Endodermal cell (in vitro differentiated cells): ENCODE results near the gene IGFBP2. TPM values are rescaled to one million over a fixed set of nuclear protein-coding genes. Genes with fewer than 3 reads are reported as not detected.

ENCODE experiments used
- DNase-seq: peaks from one replicate; pipeline ENCODE4 v3.0.0-alpha.2; 2017
- H3K27ac ChIP-seq: 2 replicates; pipeline ENCODE4 v1.5.1; 2013; ENCODE audit warnings: mild to moderate bottlenecking, low read depth, low read length, moderate library complexity
- H3K27me3 ChIP-seq: 2 replicates; pipeline ENCODE4 v1.6.1; 2013; ENCODE audit warnings: mild to moderate bottlenecking, low read length, moderate library complexity; ENCODE audit not compliant: insufficient read depth, control insufficient read depth, poor library complexity, severe bottlenecking
- H3K36me3 ChIP-seq: 2 replicates; pipeline ENCODE4 v1.7.0; 2013; ENCODE audit warnings: mild to moderate bottlenecking, low read length, moderate library complexity; ENCODE audit not compliant: control insufficient read depth, insufficient read depth
- H3K4me1 ChIP-seq: one replicate; pipeline ENCODE4 v1.7.0; 2013; ENCODE audit warnings: low read length; ENCODE audit not compliant: control insufficient read depth, insufficient read depth
- H3K4me3 ChIP-seq: 2 replicates; pipeline ENCODE4 v1.5.1; 2013; ENCODE audit warnings: mild to moderate bottlenecking, low read length, moderate library complexity
- H3K9ac ChIP-seq: 2 replicates; pipeline ENCODE4 v1.6.1; 2013; ENCODE audit warnings: mild to moderate bottlenecking, low read length, moderate library complexity; ENCODE audit not compliant: poor library complexity, severe bottlenecking; ENCODE audit errors: extremely low read depth
- H3K9me3 ChIP-seq: 2 replicates; pipeline ENCODE4 v1.6.1; 2013; ENCODE audit warnings: mild to moderate bottlenecking, low read length, moderate library complexity; ENCODE audit not compliant: control insufficient read depth
- H3K27ac Mint-ChIP-seq: 2 replicates; pipeline ENCODE4 v1.8.0; 2020; ENCODE audit warnings: mixed read lengths
- H3K27me3 Mint-ChIP-seq: 2 replicates; pipeline ENCODE4 v1.8.0; 2021; ENCODE audit warnings: mild to moderate bottlenecking, mixed read lengths; ENCODE audit not compliant: insufficient read depth
- H3K36me3 Mint-ChIP-seq: 2 replicates; pipeline ENCODE4 v1.8.0; 2020; ENCODE audit warnings: low read depth, mixed read lengths
- H3K4me1 Mint-ChIP-seq: 2 replicates; pipeline ENCODE4 v1.8.0; 2020; ENCODE audit warnings: mixed read lengths
- H3K4me3 Mint-ChIP-seq: 2 replicates; pipeline ENCODE4 v1.8.0; 2020; ENCODE audit warnings: mild to moderate bottlenecking, moderate library complexity, mixed read lengths
- H3K9me3 Mint-ChIP-seq: 2 replicates; pipeline ENCODE4 v1.8.0; 2020; ENCODE audit warnings: mild to moderate bottlenecking, mixed read lengths
- CTCF ChIP-seq: fragments of 200-600 bp; sonication (generic); conservative IDR thresholded peaks from 2 replicates; pipeline ENCODE4 v1.5.0; 2021; ENCODE audit warnings: antibody characterized with exemption, mild to moderate bottlenecking
- WGBS, 2 experiments: methylation state at CpG; one replicate each; pipeline versions ENCODE4 v1.1.5 to v1.1.7; 2013; ENCODE audit warnings: missing lambda C conversion rate in 2 of 2, mixed read lengths in 1 of 2; ENCODE audit not compliant: insufficient coverage in 1 of 2, insufficient read length in 1 of 2; 5-methylcytosine and 5-hydroxymethylcytosine counted together
- total RNA-seq, 2 donors: library from RNA; stranded (reverse); fragmentation: NEBNext Ultra II Directional in 1 of 2; extraction: Animal tissue kit (Norgen Biotek cat#: 25700) in 1 of 2; gene quantifications; 2 replicates in 1 of 2; 3 replicates in 1 of 2; pipeline ENCODE4 v1.2.1, GENCODE V29; 2021

Gene IGFBP2
- total RNA-seq, 2 donors from 2014 or later = 80.8 to 313 TPM

DNA sequence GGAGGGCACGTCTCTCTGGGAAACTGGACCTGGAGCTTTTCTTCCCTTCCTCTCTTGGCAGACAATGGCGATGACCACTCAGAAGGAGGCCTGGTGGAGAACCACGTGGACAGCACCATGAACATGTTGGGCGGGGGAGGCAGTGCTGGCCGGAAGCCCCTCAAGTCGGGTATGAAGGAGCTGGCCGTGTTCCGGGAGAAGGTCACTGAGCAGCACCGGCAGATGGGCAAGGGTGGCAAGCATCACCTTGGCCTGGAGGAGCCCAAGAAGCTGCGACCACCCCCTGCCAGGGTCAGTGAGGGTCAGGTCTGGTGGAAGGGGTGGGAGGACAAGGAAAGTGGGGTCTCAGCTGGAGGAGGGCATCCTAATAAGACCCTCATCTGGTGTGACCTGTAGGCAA lies 27.3 kb downstream of the IGFBP2 start:
- Histone ChIP-seq H3K9me3 (no peaks in the 10 kb centered on the region), H3K27ac (no peak overlapping the region), H3K4me1 (peaks cover 3% of the 10 kb centered on the region), H3K9ac (no peak overlapping the region), H3K4me3 (no peak overlapping the region), H3K27me3 (no peaks in the 10 kb centered on the region), H3K36me3 (peaks cover 40% of the 10 kb centered on the region)
- WGBS, 2 experiments = 93 to 97% methylated on average over 8 to 10 of the region's 10 CpGs
- no peak for DNase-seq
- H3K27ac Mint-ChIP-seq = no peak overlapping the region
- H3K4me3 Mint-ChIP-seq = no peak overlapping the region
- peaks cover 4% of the 10 kb centered on the region for H3K4me1 Mint-ChIP-seq
- H3K27me3 Mint-ChIP-seq = no peaks in the 10 kb centered on the region
- no peak for TF ChIP-seq CTCF
- H3K36me3 Mint-ChIP-seq = peaks cover 22% of the 10 kb centered on the region
- H3K9me3 Mint-ChIP-seq = no peaks in the 10 kb centered on the region

GRCh38 chr2:216661051-216661450 lies 27.8 kb downstream of the IGFBP2 start:
- Mint-ChIP-seq H3K4me3 (no peak overlapping the region), H3K27me3 (no peaks in the 10 kb centered on the region), H3K9me3 (no peaks in the 10 kb centered on the region), H3K36me3 (peaks cover 22% of the 10 kb centered on the region), H3K4me1 (peaks cover 10% of the 10 kb centered on the region), H3K27ac (no peak overlapping the region)
- Histone ChIP-seq H3K9me3 (no peaks in the 10 kb centered on the region), H3K27ac (no peak overlapping the region), H3K4me3 (no peak overlapping the region), H3K27me3 (no peaks in the 10 kb centered on the region), H3K4me1 (peaks cover 8% of the 10 kb centered on the region), H3K9ac (no peak overlapping the region), H3K36me3 (peaks cover 40% of the 10 kb centered on the region)
- TF ChIP-seq CTCF = no peak
- WGBS, 2 experiments = 96% methylated on average over 5 of the region's 5 CpGs
- no peak for DNase-seq

- TF ChIP-seq CTCF = no peak
- no peak overlapping the region for H3K27ac Mint-ChIP-seq
- H3K4me3 Mint-ChIP-seq = no peak overlapping the region
- Histone ChIP-seq H3K27ac (no peak overlapping the region), H3K9ac (no peak overlapping the region), H3K27me3 (no peaks in the 10 kb centered on the region), H3K9me3 (no peaks in the 10 kb centered on the region), H3K4me1 (peaks cover 9% of the 10 kb centered on the region), H3K4me3 (no peak overlapping the region), H3K36me3 (peaks cover 40% of the 10 kb centered on the region)
- WGBS, 2 experiments = 95 to 98% methylated on average over 20 of the region's 20 CpGs
- no peak for DNase-seq
- H3K4me1 Mint-ChIP-seq = peaks cover 11% of the 10 kb centered on the region
- no peaks in the 10 kb centered on the region for H3K9me3 Mint-ChIP-seq
- H3K36me3 Mint-ChIP-seq = peaks cover 22% of the 10 kb centered on the region
- no peaks in the 10 kb centered on the region for H3K27me3 Mint-ChIP-seq
Observed at GRCh38 chr2:216661639-216662375, 28.6 kb downstream of the IGFBP2 start.
